ENCODE data around the gene MEGF6. TPM values are rescaled to one million over a fixed set of nuclear protein-coding genes. Genes with fewer than 3 reads are reported as not detected.

Gene MEGF6
- total RNA-seq, 1 donor from 2014 or later: 194 TPM

DNA sequence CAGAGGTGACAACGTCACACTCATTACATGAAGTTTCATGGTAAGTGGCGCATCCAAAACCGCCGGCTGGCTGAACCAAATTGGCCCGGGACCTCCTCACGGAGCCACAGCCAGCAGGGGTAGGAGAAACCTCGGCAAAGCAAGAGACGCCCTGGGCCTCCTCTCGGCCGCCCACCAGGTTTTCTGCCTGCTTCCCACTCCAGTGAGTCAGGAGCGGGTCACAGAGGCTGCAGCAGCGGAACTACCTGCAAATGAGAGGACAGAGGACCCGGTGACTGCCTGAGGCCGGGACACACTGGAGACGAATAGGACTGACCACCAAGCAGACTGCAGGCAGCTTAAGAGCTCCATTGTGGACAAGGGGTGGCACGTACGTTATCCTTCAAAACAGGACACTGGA is 55.0 kb downstream of the MEGF6 start:
- no peak for DNase-seq (ENCODE audit: low spot score in 2 of 2)
- peaks cover 0 to 11% of the 10 kb centered on the region in 2 donors for H3K9me3 ChIP-seq
- TF ChIP-seq, protein P1, sequence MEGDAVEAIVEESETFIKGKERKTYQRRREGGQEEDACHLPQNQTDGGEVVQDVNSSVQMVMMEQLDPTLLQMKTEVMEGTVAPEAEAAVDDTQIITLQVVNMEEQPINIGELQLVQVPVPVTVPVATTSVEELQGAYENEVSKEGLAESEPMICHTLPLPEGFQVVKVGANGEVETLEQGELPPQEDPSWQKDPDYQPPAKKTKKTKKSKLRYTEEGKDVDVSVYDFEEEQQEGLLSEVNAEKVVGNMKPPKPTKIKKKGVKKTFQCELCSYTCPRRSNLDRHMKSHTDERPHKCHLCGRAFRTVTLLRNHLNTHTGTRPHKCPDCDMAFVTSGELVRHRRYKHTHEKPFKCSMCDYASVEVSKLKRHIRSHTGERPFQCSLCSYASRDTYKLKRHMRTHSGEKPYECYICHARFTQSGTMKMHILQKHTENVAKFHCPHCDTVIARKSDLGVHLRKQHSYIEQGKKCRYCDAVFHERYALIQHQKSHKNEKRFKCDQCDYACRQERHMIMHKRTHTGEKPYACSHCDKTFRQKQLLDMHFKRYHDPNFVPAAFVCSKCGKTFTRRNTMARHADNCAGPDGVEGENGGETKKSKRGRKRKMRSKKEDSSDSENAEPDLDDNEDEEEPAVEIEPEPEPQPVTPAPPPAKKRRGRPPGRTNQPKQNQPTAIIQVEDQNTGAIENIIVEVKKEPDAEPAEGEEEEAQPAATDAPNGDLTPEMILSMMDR (IDR thresholded peaks at IDR 0.05): no peak
- H3K27ac ChIP-seq: no peak overlapping the region
- peaks cover 5 to 21% of the 10 kb centered on the region in 2 donors for H3K4me1 ChIP-seq
- H3K4me3 ChIP-seq: no peak overlapping the region
- H3K27me3 ChIP-seq: no peaks in the 10 kb centered on the region
- intact Hi-C loops (cut with DNase I): no loop called here
- H3K36me3 ChIP-seq: no peaks in the 10 kb centered on the region

DNA sequence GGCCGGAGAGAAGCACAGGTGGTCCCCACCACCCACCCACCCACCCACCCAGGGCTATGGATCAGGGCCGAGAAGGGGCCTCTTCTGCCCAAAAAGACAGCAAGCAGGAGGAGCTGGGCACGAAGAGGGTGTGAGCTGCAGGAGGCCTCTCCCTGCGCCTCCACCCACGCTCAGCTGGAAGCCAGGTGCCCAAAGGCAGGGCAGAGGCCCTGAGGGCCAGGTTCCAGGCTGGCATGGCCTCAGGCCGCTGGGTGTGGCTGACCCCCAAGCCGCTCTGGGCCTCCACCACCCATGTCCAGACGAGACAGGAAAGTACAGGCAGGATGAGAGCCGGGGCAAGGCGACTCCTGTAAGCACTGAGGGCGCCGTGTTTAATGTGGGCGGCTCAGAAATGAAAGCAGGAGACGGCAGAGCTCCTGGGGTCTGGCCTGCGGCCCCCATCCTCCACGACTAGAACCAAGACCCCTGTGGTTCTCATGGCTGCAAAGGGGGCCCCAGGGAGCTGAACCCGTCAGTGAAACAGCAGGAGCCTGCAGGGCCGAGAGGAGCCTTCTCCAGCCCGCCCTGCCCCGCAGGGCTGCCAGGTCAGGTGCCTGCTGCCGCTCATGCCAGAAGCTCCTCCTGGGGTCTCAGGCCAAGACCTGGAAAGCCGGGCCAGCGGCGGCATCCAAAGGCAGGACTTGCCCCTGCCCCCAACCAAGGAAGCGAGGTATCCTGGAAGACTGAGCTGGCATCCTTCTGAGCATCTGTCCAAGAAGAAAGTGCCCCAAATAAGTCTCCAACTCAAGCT is 56.0 kb downstream of the MEGF6 start:
- H3K4me3 ChIP-seq: no peak overlapping the region
- peaks cover 14 to 31% of the 10 kb centered on the region in 2 donors for H3K4me1 ChIP-seq
- TF ChIP-seq, protein P1 (IDR thresholded peaks at IDR 0.05): no peak
- peaks cover 0 to 11% of the 10 kb centered on the region in 2 donors for H3K9me3 ChIP-seq
- no peak for DNase-seq (ENCODE audit: low spot score in 2 of 2)
- no peak overlapping the region for H3K27ac ChIP-seq
- intact Hi-C loops (cut with DNase I): no loop called here
- no peaks in the 10 kb centered on the region for H3K27me3 ChIP-seq
- H3K36me3 ChIP-seq: no peaks in the 10 kb centered on the region

DNA sequence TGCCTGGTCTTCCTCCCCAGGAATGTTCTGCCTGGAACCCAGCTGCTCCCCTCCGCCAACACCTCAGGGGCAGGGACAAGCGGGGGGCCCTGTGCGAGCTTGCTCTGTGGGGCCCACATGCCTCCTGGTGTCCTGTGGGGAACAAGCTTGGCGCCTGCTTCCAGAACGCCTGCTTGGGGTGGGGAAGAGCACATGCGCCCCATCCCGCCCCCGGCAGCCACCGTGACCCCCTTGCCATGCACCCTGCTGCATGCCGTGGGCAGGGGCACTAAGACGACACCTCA is 57.4 kb downstream of the MEGF6 start:
- H3K36me3 ChIP-seq: no peaks in the 10 kb centered on the region
- no peak for DNase-seq (ENCODE audit: low spot score in 2 of 2)
- TF ChIP-seq, protein P1 (IDR thresholded peaks at IDR 0.05): no peak
- H3K27ac ChIP-seq: no peak overlapping the region
- intact Hi-C loops (cut with DNase I): loop anchor here (5.0 kb wide), 2 partner anchors 37 to 62 kb away; no protein-coding TSS in a partner anchor
- H3K27me3 ChIP-seq: no peaks in the 10 kb centered on the region
- H3K9me3 ChIP-seq: peaks cover 0 to 10% of the 10 kb centered on the region in 2 donors
- peaks cover 14 to 34% of the 10 kb centered on the region in 2 donors for H3K4me1 ChIP-seq
- H3K4me3 ChIP-seq: no peak overlapping the region

DNA sequence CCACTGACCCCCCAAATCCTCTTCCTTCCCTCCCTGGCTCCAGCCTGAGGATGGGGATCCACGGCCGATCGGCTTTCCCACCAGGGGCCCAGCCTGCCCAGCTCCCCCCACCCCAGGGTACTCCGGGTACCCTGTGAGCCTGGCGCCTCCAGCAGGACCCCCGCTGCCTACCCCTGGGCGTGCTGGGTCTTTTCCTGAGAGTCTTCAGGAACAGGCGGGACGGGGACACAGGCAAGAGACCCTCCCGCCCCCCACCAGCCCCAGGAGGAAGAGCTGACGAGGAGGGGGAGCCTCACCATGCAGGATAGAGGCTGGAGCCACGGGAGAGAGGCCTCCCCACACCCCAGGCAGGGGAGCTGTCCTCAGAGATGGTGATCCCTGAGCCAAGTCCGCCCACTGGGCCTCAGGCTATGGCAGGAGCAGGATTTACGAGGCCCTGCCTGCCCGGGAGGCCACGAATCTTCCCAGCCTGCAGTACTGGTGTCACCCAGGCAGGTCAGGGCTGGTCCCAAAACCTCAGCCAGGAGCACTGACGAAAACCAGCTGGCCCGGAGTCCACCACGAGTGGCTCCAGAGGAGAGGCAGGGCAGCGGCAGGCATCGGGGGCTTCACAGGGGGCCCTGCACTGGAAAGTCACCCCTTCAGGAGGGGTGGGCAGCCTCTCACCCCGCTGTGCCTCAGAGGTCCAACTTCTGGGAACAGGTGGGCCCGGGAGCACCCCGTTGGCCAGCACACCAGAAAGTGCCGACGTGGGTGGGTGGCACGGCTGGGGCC is 58.0 kb downstream of the MEGF6 start:
- TF ChIP-seq, protein P1 (IDR thresholded peaks at IDR 0.05): no peak
- DNase-seq (ENCODE audit: low spot score in 2 of 2): no peak
- intact Hi-C loops (cut with DNase I): loop anchor here (5.0 kb wide), 2 partner anchors 36 to 61 kb away; no protein-coding TSS in a partner anchor
- Histone ChIP-seq H3K27me3 (no peaks in the 10 kb centered on the region), H3K4me1 (peaks cover 19 to 40% of the 10 kb centered on the region in 2 donors), H3K4me3 (no peak overlapping the region), H3K9me3 (peaks cover 0 to 4% of the 10 kb centered on the region in 2 donors), H3K27ac (no peak overlapping the region), H3K36me3 (no peaks in the 10 kb centered on the region)

DNA sequence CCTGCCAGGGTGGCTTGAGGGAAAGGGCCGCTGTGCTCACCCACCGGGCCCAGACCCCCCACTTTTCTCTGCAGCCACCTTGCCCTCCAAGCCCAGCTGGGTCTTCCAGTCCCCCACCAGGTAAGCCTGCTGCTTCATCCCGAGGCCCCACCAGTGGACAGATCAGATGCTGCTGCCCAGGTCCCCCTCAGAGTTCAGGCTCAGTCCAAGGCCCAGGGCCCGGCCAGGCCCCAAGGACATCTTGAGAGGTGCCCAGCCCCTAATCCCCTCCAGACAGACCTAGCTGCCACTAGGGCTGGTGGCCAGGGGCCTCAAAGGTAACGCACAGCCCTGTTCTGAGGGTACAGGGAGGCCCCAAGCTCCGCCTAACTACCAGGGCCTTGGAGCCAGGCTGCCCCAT is 58.6 kb downstream of the MEGF6 start:
- no peak overlapping the region for H3K4me3 ChIP-seq
- intact Hi-C loops (cut with DNase I): loop anchor here (5.0 kb wide), 2 partner anchors 35 to 60 kb away; no protein-coding TSS in a partner anchor
- H3K4me1 ChIP-seq: peaks cover 25 to 46% of the 10 kb centered on the region in 2 donors
- TF ChIP-seq, protein P1 (IDR thresholded peaks at IDR 0.05): no peak
- DNase-seq (ENCODE audit: low spot score in 2 of 2): no peak
- no peaks in the 10 kb centered on the region for H3K9me3 ChIP-seq
- no peaks in the 10 kb centered on the region for H3K27me3 ChIP-seq
- H3K36me3 ChIP-seq: no peaks in the 10 kb centered on the region
- H3K27ac ChIP-seq: no peak overlapping the region

Measured in ascending aorta (tissue), 2 donors.